HG03064 (cell line): ENCODE measurements around the gene PPP1R7.

Experiments
- ATAC-seq: cut with Tn5 transposase; IDR thresholded peaks from one replicate; pipeline ENCODE4 v1.9.1; 2021; ENCODE audit warnings: low read depth; ENCODE audit not compliant: unreplicated experiment

PPP1R7 gene

GRCh38 chr2:241225545-241225944 lies 75.3 kb downstream of the PPP1R7 start:
- ATAC-seq, result no peak

GRCh38 chr2:241225983-241226382 lies 75.7 kb downstream of the PPP1R7 start:
- ATAC-seq, result no peak

- ATAC-seq, result no peak
Measured at GRCh38 chr2:241226723-241227572, 76.7 kb downstream of the PPP1R7 start.

- no peak for ATAC-seq
Measured at GRCh38 chr2:241227594-241227993, 77.3 kb downstream of the PPP1R7 start.

- ATAC-seq, result no peak
Measured at GRCh38 chr2:241228081-241228859, 78.0 kb downstream of the PPP1R7 start.

- no peak for ATAC-seq
Measured at GRCh38 chr2:241228860-241229516, 78.7 kb downstream of the PPP1R7 start.

- ATAC-seq, result no peak
Measured at GRCh38 chr2:241229563-241230401, 79.5 kb downstream of the PPP1R7 start.

- ATAC-seq, result no peak
Measured at GRCh38 chr2:241230435-241230834, 80.2 kb downstream of the PPP1R7 start.

GRCh38 chr2:241232736-241233575 lies 82.7 kb downstream of the PPP1R7 start:
- no peak for ATAC-seq
